ENCODE data around the gene ACTRT3. TPM values are rescaled to one million over a fixed set of nuclear protein-coding genes. Genes with fewer than 3 reads are reported as not detected.

The ACTRT3 gene
- total and polyA plus RNA-seq, 2 of the 13 experiments (the other 11 are each of a cell fraction or from before 2014, with no cell fraction given), result 0.42 to 0.97 TPM

GRCh38 chr3:169748670-169749069 is 20.7 kb downstream of the ACTRT3 start:
- H3K4me3 ChIP-seq (replicated peaks in 1 of 3; ENCODE audit: insufficient read depth in 1 of 3, low read depth in 2 of 3, low read length in 3 of 3), result no peak overlapping the region
- DNase-seq (ENCODE audit: low spot score), result peak; percentile 33
- H3K9ac ChIP-seq (ENCODE audit: insufficient read depth, low read depth, low read length), result no peak overlapping the region
- no TSS peak for BruUV-seq (replicated peaks)
- no peak overlapping the region for H3K27ac ChIP-seq (ENCODE audit: extremely low read length, insufficient read depth, low read length)
- ATAC-seq, result no peak
- peaks cover 0 to 5% of the 10 kb centered on the region in 2 experiments; a peak in 2 of 5 replicates for H3K27me3 ChIP-seq (ENCODE audit: control insufficient read depth in 1 of 2, insufficient read depth in 2 of 2, low read length in 2 of 2)
- in situ Hi-C loops (cut with HindIII; ENCODE audit: extremely low pct_ligation_motif_present, low pct_unique_long_range_greater_than_20kb), result no loop called here
- intact Hi-C loops (cut with micrococcal nuclease; ENCODE audit: unreplicated experiment), result loop anchor here (10.0 kb wide), 1 partner anchor 704 kb away; no protein-coding TSS in a partner anchor
- 3% methylated on average over 3 of the region's 3 CpGs for WGBS (ENCODE audit: low lambda C conversion rate)
- TF ChIP-seq BHLHE40 (IDR thresholded peaks at IDR 0.05; ENCODE audit: low read length) (0 out of 2 replicates have a peak, but pooled peaks have one; percentile 39), FOSL2 (CRISPR knock-in tag; IDR thresholded peaks at IDR 0.05) (peak; percentile 25; the same call in 1 of the 2 replicates), CREB1 (IDR thresholded peaks at IDR 0.05) (peak; percentile 61; the same call in 1 of the 2 replicates), CREB1 (CRISPR knock-in tag; IDR thresholded peaks at IDR 0.05) (no peak), ZNF124 (CRISPR knock-in tag; IDR thresholded peaks at IDR 0.05) (no peak), BRCA1 (CRISPR knock-in tag; IDR thresholded peaks at IDR 0.05) (no peak)
- no peak overlapping the region for H3K4me2 ChIP-seq (ENCODE audit: low read depth, low read length)
- FAIRE-seq, result no peak
- ChIA-PET POLR2A (no interaction called here), CTCF (ENCODE audit: low intra/inter-chr PET ratio, low total read pairs) (no interaction called here)
- peaks cover 4% of the 10 kb centered on the region; the same call in 1 of the 2 replicates for H3K4me1 ChIP-seq (ENCODE audit: insufficient read depth, low read length)
- H2AFZ ChIP-seq (ENCODE audit: low read length), result no peak overlapping the region
- no peaks in the 10 kb centered on the region for H3K79me2 ChIP-seq (ENCODE audit: insufficient read depth, low read length)
- no peaks in the 10 kb centered on the region for H3K9me3 ChIP-seq (ENCODE audit: low read length)
- no peaks in the 10 kb centered on the region for H4K20me1 ChIP-seq (ENCODE audit: insufficient read depth, low read length)
- H3K36me3 ChIP-seq (replicated peaks in 1 of 2; ENCODE audit: control insufficient read depth in 1 of 2, insufficient read depth in 2 of 2, low read length in 2 of 2), result no peaks in the 10 kb centered on the region

- ATAC-seq (no peak), DNase-seq (ENCODE audit: low spot score) (no peak), FAIRE-seq (no peak)
- Histone ChIP-seq H3K79me2 (ENCODE audit: insufficient read depth, low read length) (no peaks in the 10 kb centered on the region), H2AFZ (ENCODE audit: low read length) (no peak overlapping the region), H3K9ac (ENCODE audit: insufficient read depth, low read depth, low read length) (no peak overlapping the region), H3K36me3 (replicated peaks in 1 of 2; ENCODE audit: control insufficient read depth in 1 of 2, insufficient read depth in 2 of 2, low read length in 2 of 2) (no peaks in the 10 kb centered on the region), H3K4me3 (replicated peaks in 1 of 3; ENCODE audit: insufficient read depth in 1 of 3, low read depth in 2 of 3, low read length in 3 of 3) (no peak overlapping the region), H3K27ac (ENCODE audit: extremely low read length, insufficient read depth, low read length) (no peak overlapping the region), H3K4me2 (ENCODE audit: low read depth, low read length) (no peak overlapping the region), H3K4me1 (ENCODE audit: insufficient read depth, low read length) (no peaks in the 10 kb centered on the region), H3K27me3 (ENCODE audit: control insufficient read depth in 1 of 2, insufficient read depth in 2 of 2, low read length in 2 of 2) (peaks cover 0 to 5% of the 10 kb centered on the region in 2 experiments; a peak in 2 of 5 replicates), H3K9me3 (ENCODE audit: low read length) (no peaks in the 10 kb centered on the region), H4K20me1 (ENCODE audit: insufficient read depth, low read length) (no peaks in the 10 kb centered on the region)
- BruUV-seq (replicated peaks), result no TSS peak
- CTCF ChIA-PET (ENCODE audit: low intra/inter-chr PET ratio, low total read pairs), result no interaction called here
- in situ Hi-C loops (cut with HindIII; ENCODE audit: extremely low pct_ligation_motif_present, low pct_unique_long_range_greater_than_20kb) (no loop called here), intact Hi-C loops (cut with micrococcal nuclease; ENCODE audit: unreplicated experiment) (loop anchor here (10.0 kb wide), 1 partner anchor 702 kb away; no protein-coding TSS in a partner anchor)
- POLR2A ChIA-PET, result no interaction called here
- 40% methylated on average over 5 of the region's 6 CpGs for WGBS (ENCODE audit: low lambda C conversion rate)
- TF ChIP-seq KLF6 (CRISPR knock-in tag; IDR thresholded peaks at IDR 0.05) (no peak), ZNF850 (CRISPR knock-in tag; conservative IDR thresholded peaks at IDR 0.05) (no peak), TCF7L2 (IDR thresholded peaks at IDR 0.05; ENCODE audit: low read depth, low read length) (no peak), CHD2 (IDR thresholded peaks at IDR 0.05; ENCODE audit: low read depth, low read length) (no peak), TCF7 (IDR thresholded peaks at IDR 0.05; ENCODE audit: low read depth) (no peak), HDAC2 (CRISPR knock-in tag; IDR thresholded peaks at IDR 0.05) (no peak), NFRKB (IDR thresholded peaks at IDR 0.05) (no peak), MBD4 (IDR thresholded peaks at IDR 0.05; ENCODE audit: borderline replicate concordance, low read length) (no peak), MAFK (conservative IDR thresholded peaks at IDR 0.05 in 1 of 2, IDR thresholded peaks at IDR 0.05 in 1 of 2; ENCODE audit: low read length in 2 of 2) (no peak), AKNA (CRISPR knock-in tag; IDR thresholded peaks at IDR 0.05; ENCODE audit: borderline replicate concordance) (no peak), ZFP36L1 (CRISPR knock-in tag; IDR thresholded peaks at IDR 0.05) (no peak), ZNF224 (CRISPR knock-in tag; IDR thresholded peaks at IDR 0.05) (no peak)
Observed at GRCh38 chr3:169746924-169747323, 22.4 kb downstream of the ACTRT3 start.
